Measurements from ENCODE around the gene DYSF. TPM values are rescaled to one million over a fixed set of nuclear protein-coding genes. Genes with fewer than 3 reads are reported as not detected.

Gene DYSF
- total RNA-seq, 1 experiment from 2014 or later, result 0.31 TPM

DNA sequence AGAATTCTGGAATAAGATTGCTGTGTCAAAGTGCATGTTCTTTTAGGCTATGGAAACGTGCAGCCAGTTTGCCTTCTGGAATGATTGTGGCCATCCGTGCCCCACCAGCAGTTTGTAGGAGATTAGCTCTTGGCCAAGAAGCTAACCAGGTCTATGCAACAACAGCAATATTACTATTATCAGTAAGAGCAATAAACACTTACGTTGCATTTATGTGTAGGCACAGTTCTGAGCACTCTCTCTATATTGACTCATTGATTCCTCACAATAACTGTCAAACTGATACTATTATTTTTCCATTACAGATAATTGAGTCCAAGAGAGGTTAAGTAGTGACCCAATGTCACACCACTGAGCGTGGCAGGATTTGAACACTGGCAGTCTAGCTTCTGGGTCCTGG is 186.4 kb downstream of the DYSF start:
- Histone ChIP-seq H3K27me3 (ENCODE audit: control insufficient read depth, insufficient read depth, low read length) (no peaks in the 10 kb centered on the region), H3K9me3 (ENCODE audit: control insufficient read depth, insufficient read depth, low read depth, low read length) (no peaks in the 10 kb centered on the region), H3K27ac (ENCODE audit: low read length) (no peak overlapping the region), H3K36me3 (ENCODE audit: control insufficient read depth, insufficient read depth, low read length) (no peaks in the 10 kb centered on the region), H3K4me3 (ENCODE audit: low read depth in 2 of 2, low read length in 2 of 2) (no peak overlapping the region), H3K4me1 (ENCODE audit: control insufficient read depth, insufficient read depth, low read length) (no peaks in the 10 kb centered on the region)
- no peak for ATAC-seq
- TF ChIP-seq POLR2AphosphoS5 (IDR thresholded peaks at IDR 0.05; ENCODE audit: low read depth, low read length) (no peak), SIN3A (IDR thresholded peaks at IDR 0.05; ENCODE audit: borderline replicate concordance, insufficient read depth, low read depth, low read length) (no peak), TCF7L2 (IDR thresholded peaks at IDR 0.05; ENCODE audit: low read depth, low read length) (no peak)
- TF ChIP-seq, protein P1, sequence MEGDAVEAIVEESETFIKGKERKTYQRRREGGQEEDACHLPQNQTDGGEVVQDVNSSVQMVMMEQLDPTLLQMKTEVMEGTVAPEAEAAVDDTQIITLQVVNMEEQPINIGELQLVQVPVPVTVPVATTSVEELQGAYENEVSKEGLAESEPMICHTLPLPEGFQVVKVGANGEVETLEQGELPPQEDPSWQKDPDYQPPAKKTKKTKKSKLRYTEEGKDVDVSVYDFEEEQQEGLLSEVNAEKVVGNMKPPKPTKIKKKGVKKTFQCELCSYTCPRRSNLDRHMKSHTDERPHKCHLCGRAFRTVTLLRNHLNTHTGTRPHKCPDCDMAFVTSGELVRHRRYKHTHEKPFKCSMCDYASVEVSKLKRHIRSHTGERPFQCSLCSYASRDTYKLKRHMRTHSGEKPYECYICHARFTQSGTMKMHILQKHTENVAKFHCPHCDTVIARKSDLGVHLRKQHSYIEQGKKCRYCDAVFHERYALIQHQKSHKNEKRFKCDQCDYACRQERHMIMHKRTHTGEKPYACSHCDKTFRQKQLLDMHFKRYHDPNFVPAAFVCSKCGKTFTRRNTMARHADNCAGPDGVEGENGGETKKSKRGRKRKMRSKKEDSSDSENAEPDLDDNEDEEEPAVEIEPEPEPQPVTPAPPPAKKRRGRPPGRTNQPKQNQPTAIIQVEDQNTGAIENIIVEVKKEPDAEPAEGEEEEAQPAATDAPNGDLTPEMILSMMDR (IDR thresholded peaks at IDR 0.05), result no peak
- TF ChIP-seq, protein P2, sequence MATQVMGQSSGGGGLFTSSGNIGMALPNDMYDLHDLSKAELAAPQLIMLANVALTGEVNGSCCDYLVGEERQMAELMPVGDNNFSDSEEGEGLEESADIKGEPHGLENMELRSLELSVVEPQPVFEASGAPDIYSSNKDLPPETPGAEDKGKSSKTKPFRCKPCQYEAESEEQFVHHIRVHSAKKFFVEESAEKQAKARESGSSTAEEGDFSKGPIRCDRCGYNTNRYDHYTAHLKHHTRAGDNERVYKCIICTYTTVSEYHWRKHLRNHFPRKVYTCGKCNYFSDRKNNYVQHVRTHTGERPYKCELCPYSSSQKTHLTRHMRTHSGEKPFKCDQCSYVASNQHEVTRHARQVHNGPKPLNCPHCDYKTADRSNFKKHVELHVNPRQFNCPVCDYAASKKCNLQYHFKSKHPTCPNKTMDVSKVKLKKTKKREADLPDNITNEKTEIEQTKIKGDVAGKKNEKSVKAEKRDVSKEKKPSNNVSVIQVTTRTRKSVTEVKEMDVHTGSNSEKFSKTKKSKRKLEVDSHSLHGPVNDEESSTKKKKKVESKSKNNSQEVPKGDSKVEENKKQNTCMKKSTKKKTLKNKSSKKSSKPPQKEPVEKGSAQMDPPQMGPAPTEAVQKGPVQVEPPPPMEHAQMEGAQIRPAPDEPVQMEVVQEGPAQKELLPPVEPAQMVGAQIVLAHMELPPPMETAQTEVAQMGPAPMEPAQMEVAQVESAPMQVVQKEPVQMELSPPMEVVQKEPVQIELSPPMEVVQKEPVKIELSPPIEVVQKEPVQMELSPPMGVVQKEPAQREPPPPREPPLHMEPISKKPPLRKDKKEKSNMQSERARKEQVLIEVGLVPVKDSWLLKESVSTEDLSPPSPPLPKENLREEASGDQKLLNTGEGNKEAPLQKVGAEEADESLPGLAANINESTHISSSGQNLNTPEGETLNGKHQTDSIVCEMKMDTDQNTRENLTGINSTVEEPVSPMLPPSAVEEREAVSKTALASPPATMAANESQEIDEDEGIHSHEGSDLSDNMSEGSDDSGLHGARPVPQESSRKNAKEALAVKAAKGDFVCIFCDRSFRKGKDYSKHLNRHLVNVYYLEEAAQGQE (IDR thresholded peaks at IDR 0.05; ENCODE audit: insufficient read depth in 1 of 2, low read depth in 2 of 2, low read length in 1 of 2), result no peak
- intact Hi-C loops (cut with micrococcal nuclease; ENCODE audit: unreplicated experiment) (no loop called here), in situ Hi-C loops (cut with HindIII; ENCODE audit: low pct_unique_long_range_greater_than_20kb, low sequenced_read_pairs) (no loop called here)
- DNase-seq (ENCODE audit: low read depth, low spot score), result no peak
- ChIA-PET CTCF (no interaction called here), POLR2A (no interaction called here)
- BruUV-seq (replicated peaks), result no TSS peak

DNA sequence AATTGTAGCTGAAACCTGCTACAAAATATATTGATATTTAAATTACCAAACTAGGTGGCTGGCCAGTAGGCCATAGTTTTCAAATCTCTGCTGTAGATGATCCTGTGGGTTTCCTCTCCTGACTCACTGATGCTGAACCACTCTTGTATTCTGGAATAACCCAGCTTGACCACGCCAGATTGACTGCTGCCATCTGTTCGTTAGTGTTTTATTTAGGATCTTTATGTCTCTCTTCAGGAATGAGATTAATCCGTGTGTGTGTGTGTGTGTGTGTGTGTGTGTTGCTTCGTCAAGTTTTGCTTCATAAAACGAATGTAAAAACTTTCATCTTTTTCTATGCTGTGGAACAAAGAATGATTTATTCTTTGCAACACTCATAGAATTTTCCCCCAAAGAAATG is 187.1 kb downstream of the DYSF start:
- TF ChIP-seq TCF7L2 (IDR thresholded peaks at IDR 0.05; ENCODE audit: low read depth, low read length) (no peak), SIN3A (IDR thresholded peaks at IDR 0.05; ENCODE audit: borderline replicate concordance, insufficient read depth, low read depth, low read length) (no peak), POLR2AphosphoS5 (IDR thresholded peaks at IDR 0.05; ENCODE audit: low read depth, low read length) (no peak)
- TF ChIP-seq, protein P1 (IDR thresholded peaks at IDR 0.05), result no peak
- TF ChIP-seq, protein P2 (IDR thresholded peaks at IDR 0.05; ENCODE audit: insufficient read depth in 1 of 2, low read depth in 2 of 2, low read length in 1 of 2), result no peak
- H3K4me3 ChIP-seq (ENCODE audit: low read depth in 2 of 2, low read length in 2 of 2), result no peak overlapping the region
- no peak for ATAC-seq
- POLR2A ChIA-PET, result no interaction called here
- in situ Hi-C loops (cut with HindIII; ENCODE audit: low pct_unique_long_range_greater_than_20kb, low sequenced_read_pairs) (no loop called here), intact Hi-C loops (cut with micrococcal nuclease; ENCODE audit: unreplicated experiment) (no loop called here)
- no peaks in the 10 kb centered on the region for H3K36me3 ChIP-seq (ENCODE audit: control insufficient read depth, insufficient read depth, low read length)
- CTCF ChIA-PET, result no interaction called here
- no TSS peak for BruUV-seq (replicated peaks)
- H3K9me3 ChIP-seq (ENCODE audit: control insufficient read depth, insufficient read depth, low read depth, low read length), result no peaks in the 10 kb centered on the region
- no peaks in the 10 kb centered on the region for H3K4me1 ChIP-seq (ENCODE audit: control insufficient read depth, insufficient read depth, low read length)
- no peaks in the 10 kb centered on the region for H3K27me3 ChIP-seq (ENCODE audit: control insufficient read depth, insufficient read depth, low read length)
- no peak for DNase-seq (ENCODE audit: low read depth, low spot score)
- H3K27ac ChIP-seq (ENCODE audit: low read length), result no peak overlapping the region
